Effector memory CD8-positive, alpha-beta T cell (primary cell): ENCODE results near the gene FAM217B.
"Not testable (repeated sequence)": the region's sequence is repeated elsewhere in the genome, so short reads cannot be mapped to it uniquely, and the experiment has no call there.

Experiments used
- ATAC-seq: fragments of 150-1000 bp; cut with Tn5 transposase; replicated peaks from 2 replicates; pipeline ENCODE4 v1.10.0; 2021; ENCODE audit warnings: mild to moderate bottlenecking, moderate library complexity
- DNase-seq, 3 experiments: peaks; one replicate each; pipeline ENCODE4 v3.0.0; 2021
- H3K27ac Mint-ChIP-seq, 2 donors: one replicate each; pipeline ENCODE4 v1.8.0; 2022; ENCODE audit warnings: mild to moderate bottlenecking in 2 of 2, mixed read lengths in 2 of 2, moderate library complexity in 2 of 2
- H3K27me3 Mint-ChIP-seq, 2 donors: one replicate each; pipeline ENCODE4 v1.8.0; 2022; ENCODE audit warnings: mixed read lengths in 2 of 2
- H3K36me3 Mint-ChIP-seq: one replicate; pipeline ENCODE4 v1.8.0; 2022; ENCODE audit warnings: mild to moderate bottlenecking, moderate library complexity, mixed read lengths; ENCODE audit not compliant: insufficient read depth
- H3K4me1 Mint-ChIP-seq, 2 donors: one replicate each; pipeline ENCODE4 v1.8.0; 2022; ENCODE audit warnings: low read depth in 2 of 2, mixed read lengths in 2 of 2
- H3K4me3 Mint-ChIP-seq, 2 donors: one replicate each; pipeline ENCODE4 v1.8.0; 2022; ENCODE audit warnings: mild to moderate bottlenecking in 2 of 2, mixed read lengths in 2 of 2, moderate library complexity in 2 of 2
- H3K9me3 Mint-ChIP-seq, 2 donors: one replicate each; pipeline ENCODE4 v1.8.0; 2022; ENCODE audit warnings: mixed read lengths in 2 of 2

FAM217B gene

GRCh38 chr20:59945175-59945574 lies 5.0 kb downstream of the FAM217B start:
- H3K4me3 Mint-ChIP-seq, result no peak overlapping the region
- H3K27ac Mint-ChIP-seq, result no peak overlapping the region
- H3K27me3 Mint-ChIP-seq, result no peaks in the 10 kb centered on the region
- peaks cover 27% of the 10 kb centered on the region for H3K36me3 Mint-ChIP-seq
- H3K4me1 Mint-ChIP-seq, result peaks cover 22 to 25% of the 10 kb centered on the region in 2 donors
- no peaks in the 10 kb centered on the region for H3K9me3 Mint-ChIP-seq
- ATAC-seq, result no peak
- DNase-seq, result no peak

- no peaks in the 10 kb centered on the region for H3K27me3 Mint-ChIP-seq
- ATAC-seq (no peak), DNase-seq (no peak)
- no peak overlapping the region for H3K27ac Mint-ChIP-seq
- peaks cover 18 to 21% of the 10 kb centered on the region in 2 donors for H3K4me1 Mint-ChIP-seq
- no peaks in the 10 kb centered on the region for H3K9me3 Mint-ChIP-seq
- no peak overlapping the region for H3K4me3 Mint-ChIP-seq
- peaks cover 22% of the 10 kb centered on the region for H3K36me3 Mint-ChIP-seq
Observed at GRCh38 chr20:59945731-59946130, 5.5 kb downstream of the FAM217B start.

DNA sequence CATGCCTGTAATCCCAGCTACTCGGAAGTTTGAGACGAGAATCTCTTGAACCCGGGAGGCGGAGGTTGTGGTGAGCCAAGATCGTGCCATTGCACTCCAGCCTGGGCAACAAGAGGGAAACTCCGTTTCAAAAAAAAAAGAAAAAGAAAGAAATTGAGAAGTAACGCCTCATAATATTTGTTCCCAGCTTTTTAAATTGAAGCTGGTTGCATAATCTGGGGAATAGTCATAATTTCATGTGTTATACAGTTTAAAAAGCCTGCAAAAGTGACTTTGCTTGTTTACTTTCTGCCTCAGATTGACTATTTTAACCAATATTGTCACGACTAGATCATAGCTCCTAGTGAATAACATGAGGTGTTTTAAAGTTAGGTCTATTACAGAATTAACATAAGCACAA lies 7.2 kb downstream of the FAM217B start:
- DNase-seq (no peak), ATAC-seq (no peak)
- Mint-ChIP-seq H3K36me3 (peaks cover 18% of the 10 kb centered on the region), H3K27me3 (no peaks in the 10 kb centered on the region), H3K4me1 (peaks cover 9 to 10% of the 10 kb centered on the region in 2 donors), H3K27ac (peak overlapping the region in 1 of 2 donors; percentile 1), H3K9me3 (no peaks in the 10 kb centered on the region), H3K4me3 (no peak overlapping the region)

DNA sequence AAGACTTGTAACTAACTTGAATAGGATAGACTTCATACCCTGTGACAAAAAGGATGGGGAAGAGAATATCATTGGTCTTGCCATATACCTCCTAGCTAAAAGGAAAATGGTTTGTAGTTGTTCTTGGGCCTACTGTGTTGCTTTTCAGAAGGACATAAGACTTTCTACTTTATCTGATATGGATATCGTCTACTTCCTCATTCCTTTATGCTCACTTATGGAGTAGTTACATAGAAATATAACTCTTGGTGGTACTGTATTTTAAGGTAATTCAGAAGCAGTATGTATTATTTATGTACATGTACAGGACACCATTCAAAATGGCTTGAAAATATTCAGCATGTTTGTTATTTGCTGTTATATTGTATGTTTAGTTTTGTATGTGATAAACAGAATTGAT lies 8.0 kb downstream of the FAM217B start:
- Mint-ChIP-seq H3K4me3 (no peak overlapping the region), H3K27ac (peak overlapping the region in 1 of 2 donors; percentile 81), H3K36me3 (peaks cover 18% of the 10 kb centered on the region), H3K4me1 (peaks cover 9 to 10% of the 10 kb centered on the region in 2 donors), H3K27me3 (no peaks in the 10 kb centered on the region), H3K9me3 (no peaks in the 10 kb centered on the region)
- ATAC-seq (no peak), DNase-seq (no peak)

- Mint-ChIP-seq H3K27ac (peak overlapping the region; percentile 81 to 94), H3K9me3 (no peaks in the 10 kb centered on the region), H3K4me3 (peak overlapping the region; percentile 69 to 72), H3K4me1 (peaks cover 9 to 10% of the 10 kb centered on the region in 2 donors), H3K36me3 (peaks cover 13% of the 10 kb centered on the region), H3K27me3 (no peaks in the 10 kb centered on the region)
- ATAC-seq (peak; percentile 94), DNase-seq (peak; percentile 37 to 43 (median 37))
Observed at GRCh38 chr20:59948828-59949720, 8.9 kb downstream of the FAM217B start.

DNA sequence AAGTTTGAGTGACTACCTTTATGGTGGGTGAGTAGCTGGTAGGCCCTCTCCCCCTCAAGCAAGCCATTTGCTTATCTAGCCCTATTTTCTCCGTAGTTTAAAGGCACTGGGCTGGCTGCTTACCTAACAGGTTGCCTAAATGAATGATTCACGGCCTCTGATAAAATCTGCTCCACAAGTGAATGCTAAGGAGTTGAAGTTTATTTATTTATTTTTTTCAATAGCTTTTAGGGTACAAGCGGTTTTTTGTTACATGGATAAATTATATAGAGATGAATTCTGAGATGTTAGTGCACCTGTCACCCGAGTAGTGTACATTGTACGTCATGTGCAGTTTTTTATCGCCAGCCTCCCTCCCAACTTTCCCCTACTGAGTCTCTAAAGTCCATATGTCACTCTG lies 9.7 kb downstream of the FAM217B start:
- H3K27me3 Mint-ChIP-seq, result no peaks in the 10 kb centered on the region
- no peak overlapping the region for H3K27ac Mint-ChIP-seq
- DNase-seq (no peak), ATAC-seq (no peak)
- peaks cover 9 to 10% of the 10 kb centered on the region in 2 donors for H3K4me1 Mint-ChIP-seq
- no peak overlapping the region for H3K4me3 Mint-ChIP-seq
- peaks cover 5% of the 10 kb centered on the region for H3K36me3 Mint-ChIP-seq
- no peaks in the 10 kb centered on the region for H3K9me3 Mint-ChIP-seq

- no peaks in the 10 kb centered on the region for H3K4me1 Mint-ChIP-seq
- DNase-seq (no peak), ATAC-seq (no peak)
- H3K27me3 Mint-ChIP-seq, result no peaks in the 10 kb centered on the region
- H3K9me3 Mint-ChIP-seq, result no peaks in the 10 kb centered on the region
- H3K4me3 Mint-ChIP-seq, result no peak overlapping the region
- H3K27ac Mint-ChIP-seq, result peak overlapping the region in 1 of 2 donors; percentile 13
- no peaks in the 10 kb centered on the region for H3K36me3 Mint-ChIP-seq
Observed at GRCh38 chr20:59954718-59955117, 14.5 kb downstream of the FAM217B start.

GRCh38 chr20:59955131-59955796 lies 15.1 kb downstream of the FAM217B start:
- Mint-ChIP-seq H3K36me3 (no peaks in the 10 kb centered on the region), H3K9me3 (no peaks in the 10 kb centered on the region), H3K4me1 (no peaks in the 10 kb centered on the region), H3K4me3 (no peak overlapping the region), H3K27ac (no peak overlapping the region), H3K27me3 (no peaks in the 10 kb centered on the region)
- DNase-seq, result no peak
- no peak for ATAC-seq

DNA sequence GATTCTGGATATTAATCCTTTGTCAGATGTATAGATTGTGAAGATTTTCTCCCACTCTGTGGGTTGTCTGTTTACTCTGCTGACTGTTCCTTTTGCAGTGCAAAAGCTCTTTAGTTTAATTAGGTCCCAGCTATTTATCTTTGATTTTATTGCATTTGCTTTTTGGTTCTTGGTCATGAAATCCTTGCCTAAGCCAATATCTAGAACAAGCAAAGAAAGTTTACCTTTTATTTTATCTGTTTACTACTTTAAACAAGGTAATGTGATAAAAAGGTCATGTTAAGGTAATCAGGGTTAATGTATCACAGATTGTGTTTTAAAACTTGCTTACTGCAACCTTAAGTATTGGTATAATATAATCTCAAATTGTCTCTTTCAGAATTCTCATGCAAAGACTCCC lies 17.4 kb downstream of the FAM217B start:
- not testable (repeated sequence) for H3K36me3 Mint-ChIP-seq, H3K27ac Mint-ChIP-seq, H3K27me3 Mint-ChIP-seq, H3K4me1 Mint-ChIP-seq, H3K4me3 Mint-ChIP-seq, H3K9me3 Mint-ChIP-seq, DNase-seq, ATAC-seq

GRCh38 chr20:59958123-59958522 lies 17.9 kb downstream of the FAM217B start, which contains the start of gene CDH26:
Gene CDH26, plus strand, starts transcription at chr20:59958423. Its CDS starts 304 bp downstream, at chr20:59958727.
- Mint-ChIP-seq H3K9me3 (no peaks in the 10 kb centered on the region), H3K27me3 (no peaks in the 10 kb centered on the region), H3K27ac (no peak within 1 kb of the TSS), H3K4me1 (no peaks in the 10 kb centered on the region), H3K4me3 (no peak within 1 kb of the TSS), H3K36me3 (no peaks in the 10 kb centered on the region)
- ATAC-seq (no peak), DNase-seq (no peak)

GRCh38 chr20:59958626-59959025 lies 18.4 kb downstream of the FAM217B start:
- DNase-seq (no peak), ATAC-seq (no peak)
- Mint-ChIP-seq H3K4me3 (no peak overlapping the region), H3K9me3 (no peaks in the 10 kb centered on the region), H3K4me1 (no peaks in the 10 kb centered on the region), H3K36me3 (no peaks in the 10 kb centered on the region), H3K27ac (no peak overlapping the region), H3K27me3 (no peaks in the 10 kb centered on the region)

GRCh38 chr20:59961423-59961822 lies 21.2 kb downstream of the FAM217B start:
- no peaks in the 10 kb centered on the region for H3K27me3 Mint-ChIP-seq
- no peak overlapping the region for H3K4me3 Mint-ChIP-seq
- H3K4me1 Mint-ChIP-seq, result no peaks in the 10 kb centered on the region
- H3K36me3 Mint-ChIP-seq, result no peaks in the 10 kb centered on the region
- H3K9me3 Mint-ChIP-seq, result no peaks in the 10 kb centered on the region
- DNase-seq (no peak), ATAC-seq (no peak)
- H3K27ac Mint-ChIP-seq, result no peak overlapping the region

DNA sequence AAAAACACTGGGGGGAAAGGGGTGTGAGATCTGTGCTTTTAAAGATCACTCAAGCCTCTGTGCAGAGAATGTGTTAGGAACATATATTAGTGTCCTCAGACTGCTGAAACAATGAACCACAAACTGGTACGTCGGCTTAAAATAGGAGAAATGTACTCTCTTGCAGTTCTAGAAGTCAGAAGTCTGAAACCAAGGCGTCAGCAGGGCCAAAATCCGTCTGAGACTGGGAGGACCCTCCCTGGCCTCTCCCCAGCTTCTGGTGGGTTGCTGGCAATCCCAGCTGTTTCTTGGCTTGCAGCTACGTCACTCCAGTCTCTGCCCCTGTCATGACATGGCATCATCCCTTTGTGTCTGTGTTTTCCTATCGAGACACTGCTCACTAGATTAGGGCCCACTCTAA lies 22.0 kb downstream of the FAM217B start:
- H3K27ac Mint-ChIP-seq, result no peak overlapping the region
- no peaks in the 10 kb centered on the region for H3K9me3 Mint-ChIP-seq
- no peak overlapping the region for H3K4me3 Mint-ChIP-seq
- no peaks in the 10 kb centered on the region for H3K27me3 Mint-ChIP-seq
- H3K4me1 Mint-ChIP-seq, result no peaks in the 10 kb centered on the region
- H3K36me3 Mint-ChIP-seq, result no peaks in the 10 kb centered on the region
- ATAC-seq, result no peak
- no peak for DNase-seq

GRCh38 chr20:59966428-59966827 lies 26.2 kb downstream of the FAM217B start:
- H3K36me3 Mint-ChIP-seq, result no peaks in the 10 kb centered on the region
- H3K9me3 Mint-ChIP-seq, result no peaks in the 10 kb centered on the region
- ATAC-seq (no peak), DNase-seq (no peak)
- no peaks in the 10 kb centered on the region for H3K4me1 Mint-ChIP-seq
- no peaks in the 10 kb centered on the region for H3K27me3 Mint-ChIP-seq
- H3K4me3 Mint-ChIP-seq, result no peak overlapping the region
- no peak overlapping the region for H3K27ac Mint-ChIP-seq
